ENCODE measurements around the gene NFATC1. TPM values are rescaled to one million over a fixed set of nuclear protein-coding genes. Genes with fewer than 3 reads are reported as not detected.
A peak's percentile ranks its signal among the peaks of the same experiment; 100 is the strongest.

The NFATC1 gene
- total RNA-seq, 4 donors from 2014 or later: 13.1 to 21.3 (median 16.2) TPM

- TF ChIP-seq EP300 (IDR thresholded peaks at IDR 0.05) (no peak), POLR2AphosphoS5 (IDR thresholded peaks at IDR 0.05) (no peak), POLR2A (IDR thresholded peaks at IDR 0.05) (no peak)
- TF ChIP-seq, protein P1, sequence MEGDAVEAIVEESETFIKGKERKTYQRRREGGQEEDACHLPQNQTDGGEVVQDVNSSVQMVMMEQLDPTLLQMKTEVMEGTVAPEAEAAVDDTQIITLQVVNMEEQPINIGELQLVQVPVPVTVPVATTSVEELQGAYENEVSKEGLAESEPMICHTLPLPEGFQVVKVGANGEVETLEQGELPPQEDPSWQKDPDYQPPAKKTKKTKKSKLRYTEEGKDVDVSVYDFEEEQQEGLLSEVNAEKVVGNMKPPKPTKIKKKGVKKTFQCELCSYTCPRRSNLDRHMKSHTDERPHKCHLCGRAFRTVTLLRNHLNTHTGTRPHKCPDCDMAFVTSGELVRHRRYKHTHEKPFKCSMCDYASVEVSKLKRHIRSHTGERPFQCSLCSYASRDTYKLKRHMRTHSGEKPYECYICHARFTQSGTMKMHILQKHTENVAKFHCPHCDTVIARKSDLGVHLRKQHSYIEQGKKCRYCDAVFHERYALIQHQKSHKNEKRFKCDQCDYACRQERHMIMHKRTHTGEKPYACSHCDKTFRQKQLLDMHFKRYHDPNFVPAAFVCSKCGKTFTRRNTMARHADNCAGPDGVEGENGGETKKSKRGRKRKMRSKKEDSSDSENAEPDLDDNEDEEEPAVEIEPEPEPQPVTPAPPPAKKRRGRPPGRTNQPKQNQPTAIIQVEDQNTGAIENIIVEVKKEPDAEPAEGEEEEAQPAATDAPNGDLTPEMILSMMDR (IDR thresholded peaks at IDR 0.05): no peak
- no peak for ATAC-seq
- Histone ChIP-seq H3K4me3 (no peak overlapping the region), H3K27ac (no peak overlapping the region), H3K27me3 (no peaks in the 10 kb centered on the region), H3K36me3 (peaks cover 0 to 57% of the 10 kb centered on the region in 2 donors), H3K4me1 (peaks cover 0 to 20% (median 2%) of the 10 kb centered on the region in 3 donors), H3K9me3 (no peaks in the 10 kb centered on the region)
- 90 to 93% methylated on average over 8 to 12 of the region's 16 CpGs for WGBS, 2 donors (ENCODE audit: low coverage in 1 of 2)
Measured at GRCh38 chr18:79413426-79413825, 17.7 kb downstream of the NFATC1 start.

GRCh38 chr18:79413901-79414300 lies 18.2 kb downstream of the NFATC1 start:
- no peaks in the 10 kb centered on the region for H3K9me3 ChIP-seq
- no peak overlapping the region for H3K27ac ChIP-seq
- H3K4me1 ChIP-seq: peaks cover 0 to 25% (median 5%) of the 10 kb centered on the region in 3 donors
- peak; percentile 23 for ATAC-seq
- WGBS, 2 donors (ENCODE audit: low coverage in 1 of 2): 82 to 87% methylated on average over 2 to 3 of the region's 9 CpGs
- H3K36me3 ChIP-seq: peaks cover 0 to 57% of the 10 kb centered on the region in 2 donors
- TF ChIP-seq POLR2AphosphoS5 (IDR thresholded peaks at IDR 0.05) (no peak), POLR2A (IDR thresholded peaks at IDR 0.05) (no peak), EP300 (IDR thresholded peaks at IDR 0.05) (no peak)
- TF ChIP-seq, protein P1 (IDR thresholded peaks at IDR 0.05): no peak
- H3K4me3 ChIP-seq: no peak overlapping the region
- H3K27me3 ChIP-seq: no peaks in the 10 kb centered on the region

GRCh38 chr18:79416022-79416676 lies 20.4 kb downstream of the NFATC1 start:
- Histone ChIP-seq H3K27ac (no peak overlapping the region), H3K4me3 (no peak overlapping the region), H3K9me3 (no peaks in the 10 kb centered on the region), H3K27me3 (no peaks in the 10 kb centered on the region), H3K4me1 (peaks cover 0 to 27% (median 5%) of the 10 kb centered on the region in 3 donors), H3K36me3 (peaks cover 0 to 55% of the 10 kb centered on the region in 2 donors)
- no peak for TF ChIP-seq POLR2AphosphoS5 (IDR thresholded peaks at IDR 0.05)
- WGBS, 2 donors (ENCODE audit: low coverage in 1 of 2): 91 to 92% methylated on average over 9 to 10 of the region's 24 CpGs
- ATAC-seq: no peak

DNA sequence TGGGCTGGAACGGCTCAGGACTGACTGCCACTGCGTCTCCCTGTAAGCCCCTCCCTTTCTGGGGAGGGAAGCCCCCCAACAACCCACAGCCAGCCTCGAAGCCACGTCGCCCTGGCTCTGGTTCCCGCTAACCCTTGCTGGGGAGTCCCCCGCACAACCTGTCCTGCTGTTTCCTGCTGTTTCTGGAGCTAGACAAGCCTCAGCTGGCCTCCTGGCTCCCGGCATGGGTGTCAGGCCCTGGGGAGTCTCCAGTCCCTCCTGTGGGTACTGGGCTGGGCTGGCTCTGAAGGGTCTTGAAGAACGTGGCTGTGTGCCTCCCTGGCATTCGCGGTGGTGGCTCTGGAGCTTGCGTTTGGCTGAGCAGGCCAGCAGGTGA lies 20.9 kb downstream of the NFATC1 start:
- 98% methylated on average over 6 of the region's 12 CpGs; no CpG with 5 or more reads in 1 of the 2 donors for WGBS, 2 donors (ENCODE audit: low coverage in 1 of 2)
- ATAC-seq: no peak
- no peak overlapping the region for H3K27ac ChIP-seq
- H3K9me3 ChIP-seq: no peaks in the 10 kb centered on the region
- peaks cover 0 to 55% of the 10 kb centered on the region in 2 donors for H3K36me3 ChIP-seq
- H3K27me3 ChIP-seq: no peaks in the 10 kb centered on the region
- TF ChIP-seq, protein P1 (IDR thresholded peaks at IDR 0.05): no peak
- no peak for TF ChIP-seq EP300 (IDR thresholded peaks at IDR 0.05)
- TF ChIP-seq POLR2A (IDR thresholded peaks at IDR 0.05): no peak
- TF ChIP-seq POLR2AphosphoS5 (IDR thresholded peaks at IDR 0.05): no peak
- H3K4me1 ChIP-seq: peaks cover 0 to 31% (median 5%) of the 10 kb centered on the region in 3 donors
- H3K4me3 ChIP-seq: no peak overlapping the region

DNA sequence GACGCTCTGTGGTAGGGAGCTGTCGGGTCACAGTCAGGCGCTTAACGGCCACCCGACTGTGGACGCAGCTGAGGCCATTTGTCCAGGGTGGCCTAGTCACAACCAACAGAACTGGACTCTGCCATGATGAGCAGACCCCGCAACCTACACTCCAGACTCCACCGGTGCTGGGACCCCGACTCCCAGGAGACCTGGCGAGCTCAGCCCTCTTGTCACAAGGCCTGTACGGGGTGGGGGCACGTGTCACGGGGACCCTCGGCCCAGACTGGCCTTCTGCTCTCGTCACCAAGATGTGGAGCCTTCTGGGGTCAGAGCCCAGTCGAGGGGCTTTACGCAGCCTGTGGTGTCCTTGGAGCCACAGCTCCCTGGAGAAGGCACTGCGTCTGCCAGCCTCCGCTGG lies 22.5 kb downstream of the NFATC1 start:
- no peak overlapping the region for H3K4me3 ChIP-seq
- no peaks in the 10 kb centered on the region for H3K9me3 ChIP-seq
- WGBS, 2 donors (ENCODE audit: low coverage in 1 of 2): no CpG with 5 or more reads among the region's 19 CpGs
- TF ChIP-seq EP300 (IDR thresholded peaks at IDR 0.05) (no peak), POLR2A (IDR thresholded peaks at IDR 0.05) (no peak), POLR2AphosphoS5 (IDR thresholded peaks at IDR 0.05) (no peak)
- TF ChIP-seq, protein P1 (IDR thresholded peaks at IDR 0.05): no peak
- H3K4me1 ChIP-seq: peaks cover 0 to 37% (median 10%) of the 10 kb centered on the region in 3 donors
- no peak overlapping the region for H3K27ac ChIP-seq
- no peak for ATAC-seq
- H3K27me3 ChIP-seq: no peaks in the 10 kb centered on the region
- peaks cover 0 to 47% of the 10 kb centered on the region in 2 donors for H3K36me3 ChIP-seq
